Colonic mucosa (tissue), 4 donors: ENCODE data around the gene CD79A. TPM values are rescaled to one million over a fixed set of nuclear protein-coding genes. Genes with fewer than 3 reads are reported as not detected.

Experiments
- DNase-seq: peaks from one replicate; pipeline ENCODE4 v3.0.0-alpha.2; 2020
- H3K27ac ChIP-seq: fragments of 200-600 bp; one replicate; pipeline ENCODE4 v1.8.0; 2021
- H3K27me3 ChIP-seq: fragments of 200-600 bp; one replicate; pipeline ENCODE4 v1.8.0; 2021
- H3K36me3 ChIP-seq: fragments of 200-600 bp; one replicate; pipeline ENCODE4 v1.8.0; 2021
- H3K4me1 ChIP-seq: fragments of 200-600 bp; one replicate; pipeline ENCODE4 v1.8.0; 2021; ENCODE audit warnings: mild to moderate bottlenecking
- H3K4me3 ChIP-seq: fragments of 200-600 bp; one replicate; pipeline ENCODE4 v1.8.0; 2021
- H3K9ac ChIP-seq, 2 donors: one replicate each; pipeline ENCODE4 v1.7.0; 2013; ENCODE audit warnings: control low read depth in 2 of 2, low read depth in 2 of 2, low read length in 2 of 2
- H3K9me3 ChIP-seq: fragments of 200-600 bp; one replicate; pipeline ENCODE4 v1.8.0; 2021
- CTCF ChIP-seq: fragments of 200-600 bp; IDR thresholded peaks from one replicate; pipeline ENCODE4 v1.8.0; 2022; ENCODE audit warnings: antibody characterized with exemption, mild to moderate bottlenecking
- intact Hi-C: fragments of 100-400 bp; cut with DNase I; formaldehyde crosslinking; loops from one replicate; pipeline ENCODE4 v1.14.1; 2022
- microRNA-seq: library from miRNA; unstranded; fragments of <30 nt; microRNA quantifications from one replicate; pipeline ENCODE4, GENCODE V29; 2019
- total RNA-seq, 2 donors: library from RNA; stranded (reverse); fragmentation: NEBNext Ultra II Directional in 1 of 2; extraction: Animal tissue kit (Norgen Biotek cat#: 25700) in 1 of 2; gene quantifications; one replicate each; pipeline ENCODE4 v1.2.1, GENCODE V29; 2021
- donor health status: healthy.
- donor health status: DM: no; HTN: no; CAD: no.
- donor health status: DM: no; HTN: no; CAD: no.

CD79A gene
- total RNA-seq, 2 donors from 2014 or later = 3.5 to 3.8 TPM

DNA sequence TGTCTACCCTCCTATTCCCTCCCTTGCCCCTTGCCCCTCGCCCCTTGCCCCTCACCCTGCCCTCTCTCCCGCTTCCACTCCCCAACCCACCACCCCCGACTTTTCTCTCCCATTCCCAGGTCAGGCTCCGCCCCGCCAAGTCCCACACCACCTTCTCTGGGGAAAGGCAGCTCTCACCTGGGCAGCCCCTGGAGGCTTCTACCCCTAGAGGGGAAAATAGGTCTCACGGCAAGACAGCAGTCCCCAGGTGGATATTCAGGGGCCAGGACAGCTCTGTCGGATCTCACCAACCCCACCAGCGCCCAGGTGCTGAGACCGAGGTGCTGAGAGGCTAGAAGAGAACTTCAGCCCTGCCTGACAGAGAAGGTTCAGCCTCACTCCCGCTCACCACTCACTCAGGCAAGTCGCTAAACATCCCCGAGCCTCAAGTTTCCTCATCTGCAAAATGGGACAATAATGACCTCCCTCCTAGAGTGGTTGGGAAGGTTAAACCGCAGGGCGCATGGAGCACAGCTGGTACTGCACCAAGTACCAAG lies 52.5 kb downstream of the CD79A start:
- no peak overlapping the region for H3K27ac ChIP-seq
- H3K27me3 ChIP-seq = peaks cover 18% of the 10 kb centered on the region
- peaks cover 5% of the 10 kb centered on the region for H3K4me1 ChIP-seq
- H3K9ac ChIP-seq = no peak overlapping the region
- H3K4me3 ChIP-seq = no peak overlapping the region
- intact Hi-C loops = no loop called here
- no peaks in the 10 kb centered on the region for H3K36me3 ChIP-seq
- no peak for DNase-seq
- TF ChIP-seq CTCF = no peak
- H3K9me3 ChIP-seq = no peaks in the 10 kb centered on the region

GRCh38 chr19:41930322-41930722 lies 53.2 kb downstream of the CD79A start:
- no peak overlapping the region for H3K27ac ChIP-seq
- H3K27me3 ChIP-seq = peaks cover 18% of the 10 kb centered on the region
- no peak for TF ChIP-seq CTCF
- H3K36me3 ChIP-seq = no peaks in the 10 kb centered on the region
- intact Hi-C loops = no loop called here
- H3K4me3 ChIP-seq = no peak overlapping the region
- H3K9me3 ChIP-seq = no peaks in the 10 kb centered on the region
- peak overlapping the region in 1 of 2 donors; percentile 6 for H3K9ac ChIP-seq
- H3K4me1 ChIP-seq = peaks cover 5% of the 10 kb centered on the region
- no peak for DNase-seq

Small RNAs within 50 kb of the gene (microRNA-seq; reads per million reads assigned to microRNA genes)
- not detected for gene MIR6797

Other genes with a start within 250 kb of the CD79A start
- gene CEACAM7, start 189.0 kb upstream of the CD79A start, total RNA-seq = 100 to 1,000 TPM; 329 to 919 TPM
- gene CEACAM5, start 168.7 kb upstream of the CD79A start, total RNA-seq = 1,000 to 10,000 TPM; 2,196 to 2,217 TPM
- 100 to 1,000 TPM; 260 to 655 TPM for gene CEACAM6, start 121.7 kb upstream of the CD79A start, total RNA-seq
- gene CEACAM3, start 80.7 kb upstream of the CD79A start, total RNA-seq = 1 to 10 TPM; 1.1 to 2.8 TPM
- not detected for gene LYPD4, start 32.6 kb upstream of the CD79A start, total RNA-seq
- gene DMRTC2, start 32.2 kb upstream of the CD79A start, total RNA-seq = not detected
- gene RPS19, start 17.0 kb upstream of the CD79A start, total RNA-seq = 1,000 to 10,000 TPM; 1,710 to 2,039 TPM
- gene ARHGEF1, start 5.9 kb downstream of the CD79A start, total RNA-seq = 10 to 100 TPM; 64.1 to 98.7 TPM
- gene ERFL, start 51.2 kb downstream of the CD79A start, total RNA-seq = under 1 TPM; 0.42 to 0.47 TPM
- 100 to 1,000 TPM; 172 to 197 TPM for gene RABAC1, start 82.0 kb downstream of the CD79A start, total RNA-seq
- 1 to 10 TPM in 1 of 2 donors, under 1 TPM in 1; 0.35 to 1.9 TPM for gene ATP1A3, start 117.0 kb downstream of the CD79A start, total RNA-seq
- 1 to 10 TPM in 1 of 2 donors, under 1 TPM in 1; 0.62 to 2.3 TPM for gene GRIK5, start 192.9 kb downstream of the CD79A start, total RNA-seq
- 10 to 100 TPM; 14.7 to 15.9 TPM for gene ZNF574, start 198.9 kb downstream of the CD79A start, total RNA-seq